HEK293 (cell line): ENCODE data around the gene MCRIP1.

Source experiments
- CTCF ChIP-seq: fragments of 450-650 bp; formaldehyde crosslinking; IDR thresholded peaks from 2 replicates; pipeline ENCODE4 v1.5.1; 2016; ENCODE audit warnings: missing biosample characterization, missing genetic modification characterization
- KLF10 ChIP-seq: fragments of 450-650 bp; IDR thresholded peaks from 2 replicates; pipeline ENCODE4 v1.5.1; 2018; ENCODE audit warnings: missing biosample characterization, mild to moderate bottlenecking, missing genetic modification characterization
- REST ChIP-seq: fragments of 450-650 bp; formaldehyde crosslinking; IDR thresholded peaks from 2 replicates; pipeline ENCODE4 v1.5.1; 2016; ENCODE audit warnings: missing biosample characterization, missing genetic modification characterization
- ZBTB7A ChIP-seq: fragments of 450-650 bp; formaldehyde crosslinking; IDR thresholded peaks from 2 replicates; pipeline ENCODE4 v1.5.1; 2016; ENCODE audit warnings: low read depth, missing biosample characterization, missing genetic modification characterization
- ZFP3 ChIP-seq: fragments of 450-650 bp; formaldehyde crosslinking; IDR thresholded peaks from 2 replicates; pipeline ENCODE4 v1.5.1; 2016; ENCODE audit warnings: low read depth, missing biosample characterization, missing genetic modification characterization
- ZNF138 ChIP-seq: fragments of 450-650 bp; formaldehyde crosslinking; IDR thresholded peaks from 2 replicates; pipeline ENCODE4 v1.5.1; 2016; ENCODE audit warnings: missing biosample characterization, missing genetic modification characterization, borderline replicate concordance
- ZNF19 ChIP-seq: fragments of 450-650 bp; formaldehyde crosslinking; IDR thresholded peaks from 2 replicates; pipeline ENCODE4; 2016; ENCODE audit warnings: missing biosample characterization, missing genetic modification characterization, low read depth
- ZNF398 ChIP-seq: fragments of 450-650 bp; formaldehyde crosslinking; IDR thresholded peaks from 2 replicates; pipeline ENCODE4 v1.5.1; 2017; ENCODE audit warnings: missing biosample characterization, missing genetic modification characterization
- ZNF530 ChIP-seq: fragments of 450-650 bp; formaldehyde crosslinking; IDR thresholded peaks from 2 replicates; pipeline ENCODE4 v1.5.1; 2016; ENCODE audit warnings: low read depth, missing biosample characterization, missing genetic modification characterization
- ZNF549 ChIP-seq: fragments of 450-650 bp; IDR thresholded peaks from 2 replicates; pipeline ENCODE4 v1.5.1; 2018; ENCODE audit warnings: missing biosample characterization, missing genetic modification characterization, mild to moderate bottlenecking, inconsistent platforms, moderate library complexity
- ZNF660 ChIP-seq: fragments of 450-650 bp; IDR thresholded peaks from 2 replicates; pipeline ENCODE4 v1.5.1; 2018; ENCODE audit warnings: missing biosample characterization, mild to moderate bottlenecking, missing genetic modification characterization

- TF ChIP-seq ZNF138 (no peak), CTCF (tag by site-specific recombination) (no peak), ZFP3 (tag by site-specific recombination) (no peak), KLF10 (tag by site-specific recombination) (no peak), ZBTB7A (tag by site-specific recombination) (peak; percentile 58; the same call in 1 of the 2 replicates), REST (no peak), ZNF660 (tag by site-specific recombination) (no peak), ZNF549 (tag by site-specific recombination) (no peak), ZNF398 (0 out of 2 replicates have a peak, but pooled peaks have one; percentile 20), ZNF530 (0 out of 2 replicates have a peak, but pooled peaks have one; percentile 4), ZNF19 (no peak)
Observed at GRCh38 chr17:81792675-81793615, 40.1 kb downstream of the MCRIP1 start.
